HL-60 (cell line): ENCODE data around the gene MAP3K10.

Source experiments
- DNase-seq, 2 experiments: peaks; one replicate each; pipeline ENCODE4 v3.0.0-alpha.2; 2010 to 2020; ENCODE audit warnings: low read depth in 1 of 2, low spot score in 1 of 2
- H3K27ac ChIP-seq: fragments of 250-450 bp; sonication (Bioruptor Pico); replicated peaks from 2 replicates; pipeline ENCODE4 v1.5.1; 2020; ENCODE audit warnings: mild to moderate bottlenecking, moderate library complexity
- H3K27me3 ChIP-seq: fragments of 250-450 bp; sonication (Bioruptor Pico); 2 replicates; pipeline ENCODE4 v1.5.1; 2021; ENCODE audit warnings: mild to moderate bottlenecking, moderate library complexity; ENCODE audit not compliant: insufficient read depth, poor library complexity, severe bottlenecking
- H3K4me3 ChIP-seq: replicated peaks from 2 replicates; pipeline ENCODE4 v1.5.1; 2011; ENCODE audit warnings: mild to moderate bottlenecking, control low read depth, low read length; ENCODE audit not compliant: insufficient read depth
- CTCF ChIP-seq: IDR thresholded peaks from one replicate; pipeline ENCODE4 v1.5.1; 2011; ENCODE audit warnings: low read length, control low read depth, inconsistent platforms; ENCODE audit not compliant: insufficient read depth
- GABPA ChIP-seq: IDR thresholded peaks from 2 replicates; pipeline ENCODE4 v1.6.1; 2012; ENCODE audit warnings: low read depth
- POLR2AphosphoS5 ChIP-seq: IDR thresholded peaks from 2 replicates; pipeline ENCODE4 v1.6.1; 2012; ENCODE audit warnings: low read depth
- REST ChIP-seq: IDR thresholded peaks from 2 replicates; pipeline ENCODE4 v1.6.1; 2012; ENCODE audit warnings: low read depth; ENCODE audit not compliant: insufficient replicate concordance
- SPI1 ChIP-seq: IDR thresholded peaks from 2 replicates; pipeline ENCODE4 v1.6.1; 2012; ENCODE audit warnings: low read depth, mild to moderate bottlenecking, borderline replicate concordance

The MAP3K10 gene

GRCh38 chr19:40240332-40240731 lies 49.1 kb downstream of the MAP3K10 start:
- TF ChIP-seq CTCF (no peak), SPI1 (no peak), REST (no peak)
- no peak for DNase-seq
- no peaks in the 10 kb centered on the region for H3K27me3 ChIP-seq
- no peak overlapping the region for H3K4me3 ChIP-seq
- H3K27ac ChIP-seq = no peak overlapping the region

- H3K4me3 ChIP-seq = no peak overlapping the region
- TF ChIP-seq POLR2AphosphoS5 (no peak), CTCF (no peak), GABPA (no peak), REST (no peak), SPI1 (no peak)
- H3K27ac ChIP-seq = no peak overlapping the region
- no peaks in the 10 kb centered on the region for H3K27me3 ChIP-seq
- no peak for DNase-seq
Measured at GRCh38 chr19:40241125-40241808, 50.0 kb downstream of the MAP3K10 start.

GRCh38 chr19:40241809-40242384 lies 50.7 kb downstream of the MAP3K10 start:
- TF ChIP-seq SPI1 (no peak), POLR2AphosphoS5 (no peak), CTCF (no peak), GABPA (no peak), REST (no peak)
- H3K27me3 ChIP-seq = no peaks in the 10 kb centered on the region

More at GRCh38 chr19:40241809-40242384, 50.7 kb downstream of the MAP3K10 start:
- H3K4me3 ChIP-seq = no peak overlapping the region
- DNase-seq = no peak
- no peak overlapping the region for H3K27ac ChIP-seq
